IPS-18c (cell line): ENCODE data around the gene PKD1L1.

Source experiments
- H3K4me3 ChIP-seq: 2 replicates; pipeline ENCODE4 v1.7.0; 2013; ENCODE audit warnings: low read depth, mild to moderate bottlenecking, low read length, moderate library complexity; ENCODE audit not compliant: insufficient read depth
- H3K9me3 ChIP-seq: one replicate; pipeline ENCODE4 v1.6.1; 2013; ENCODE audit warnings: mild to moderate bottlenecking, low read length, moderate library complexity; ENCODE audit not compliant: control insufficient read depth, insufficient read depth

Gene PKD1L1

DNA sequence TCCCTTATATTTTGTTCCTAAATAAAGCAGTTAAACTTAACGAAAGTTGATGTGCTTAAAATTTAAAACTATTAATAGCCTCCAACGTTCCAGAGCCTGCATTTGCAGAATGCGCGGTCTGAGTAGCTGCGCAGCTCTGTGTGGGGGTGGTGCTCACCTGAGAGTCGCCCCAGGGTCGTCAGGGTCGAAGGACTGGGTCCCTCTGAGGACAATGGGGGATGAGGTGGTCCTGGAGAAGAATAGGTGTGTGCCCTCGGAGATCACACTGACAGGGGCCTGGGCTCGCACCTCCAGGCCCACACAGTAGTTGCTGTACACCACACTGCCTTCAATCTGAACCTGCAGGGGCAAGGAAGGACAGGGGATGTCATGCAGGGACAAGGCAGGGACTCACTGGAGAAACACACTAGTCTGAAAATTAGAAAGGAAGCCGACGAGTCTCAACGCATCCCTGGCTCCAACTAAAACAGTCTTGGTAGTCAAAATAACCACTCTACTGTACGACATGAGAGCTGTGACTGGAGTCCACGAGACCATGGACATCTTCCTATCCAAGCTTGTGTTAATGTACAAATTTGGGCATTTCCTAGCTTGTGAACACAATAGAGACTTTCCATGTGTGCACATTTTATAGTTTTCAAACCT, 54.4 kb downstream of the PKD1L1 start:
- no peak overlapping the region for H3K4me3 ChIP-seq

GRCh38 chr7:47893238-47893637, 55.0 kb downstream of the PKD1L1 start:
- Histone ChIP-seq H3K4me3 (no peak overlapping the region), H3K9me3 (no peaks in the 10 kb centered on the region)

More for the DNA sequence above, 54.4 kb downstream of the PKD1L1 start:
- H3K9me3 ChIP-seq = no peaks in the 10 kb centered on the region

- Histone ChIP-seq H3K9me3 (no peaks in the 10 kb centered on the region), H3K4me3 (no peak overlapping the region)
These were observed 57.7 kb downstream of the PKD1L1 start for GRCh38 chr7:47890606-47891005.

DNA sequence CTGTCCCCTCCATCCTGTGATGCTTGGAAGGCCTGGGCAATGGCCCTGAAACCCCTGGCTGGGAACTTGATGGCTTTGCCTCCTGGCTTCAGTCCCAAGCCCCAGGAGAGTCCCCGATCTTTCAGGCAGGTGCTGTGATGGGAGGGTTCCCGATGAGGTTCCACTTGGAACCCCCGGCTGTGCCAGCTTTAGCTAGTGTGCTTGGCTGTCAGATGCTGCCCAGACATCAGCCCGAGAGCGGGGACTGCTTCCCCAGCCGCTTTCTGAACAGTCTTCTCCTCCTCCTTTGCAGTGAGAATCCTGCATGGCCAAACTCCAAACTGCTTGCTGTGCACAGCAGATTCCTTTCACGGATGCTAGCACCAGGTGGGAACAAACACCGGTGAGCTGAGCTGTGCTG, 58.1 kb downstream of the PKD1L1 start:
- Histone ChIP-seq H3K4me3 (no peak overlapping the region), H3K9me3 (no peaks in the 10 kb centered on the region)

DNA sequence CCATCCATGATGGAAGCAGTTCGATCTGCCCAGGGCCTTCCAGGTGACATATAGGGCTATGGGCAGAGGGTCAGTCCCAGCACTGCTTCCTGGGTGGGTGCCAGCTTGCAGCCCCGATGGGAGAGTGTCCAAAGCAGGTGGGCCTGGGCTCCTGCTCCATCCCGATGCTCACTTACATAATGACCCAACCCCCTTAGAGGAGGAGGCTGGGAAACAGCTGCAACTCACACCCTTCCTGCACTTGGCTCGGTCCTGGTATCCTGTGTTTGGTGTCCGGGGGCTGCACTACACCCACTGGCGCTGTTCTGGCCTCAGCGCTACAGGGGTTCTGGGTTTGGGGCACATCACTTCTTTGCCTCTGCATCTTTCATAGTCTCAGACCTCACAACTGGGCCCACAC, 58.5 kb downstream of the PKD1L1 start:
- Histone ChIP-seq H3K4me3 (no peak overlapping the region), H3K9me3 (no peaks in the 10 kb centered on the region)

DNA sequence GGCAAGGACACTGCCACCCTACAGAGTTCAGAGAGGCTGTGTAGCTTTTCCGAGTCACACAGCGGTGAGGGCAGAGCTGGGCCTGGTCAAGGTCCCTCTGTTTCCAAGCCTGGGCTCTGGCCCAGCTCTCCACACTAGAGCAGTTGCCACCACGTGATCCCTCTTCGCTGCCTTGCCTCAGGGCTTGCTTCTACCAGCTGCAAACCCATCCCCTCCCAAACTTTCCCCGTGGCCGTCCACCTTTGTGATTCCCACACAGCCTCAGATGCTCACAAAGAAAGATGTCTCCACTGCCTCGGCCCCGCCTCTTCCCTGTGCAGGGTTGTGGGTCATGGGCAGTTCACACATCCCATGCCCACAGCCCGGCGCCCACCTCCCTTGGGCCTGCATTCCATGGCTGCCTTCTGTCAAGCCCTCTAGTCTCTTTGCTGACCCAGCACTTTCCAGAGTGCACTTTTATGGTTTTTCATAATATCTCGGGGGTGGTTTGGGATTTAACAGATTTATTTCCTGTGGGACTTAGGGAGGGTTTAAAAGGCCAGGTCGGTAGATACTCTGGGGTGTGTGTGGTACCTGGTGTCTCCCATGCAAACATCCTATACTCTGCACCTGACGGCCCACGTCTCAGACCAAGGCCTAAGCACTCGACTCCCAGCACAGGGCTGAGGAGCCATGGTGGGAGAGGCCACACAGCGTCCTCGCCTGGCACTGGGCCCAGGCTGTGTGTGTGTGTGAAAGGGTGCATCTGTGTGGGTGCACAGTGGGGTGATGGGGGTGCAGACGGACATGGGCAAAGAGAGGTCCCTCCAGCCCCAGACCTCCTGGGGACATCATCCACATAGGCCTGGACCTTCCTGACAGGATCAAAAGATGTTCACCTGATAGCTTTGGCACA, 59.6 kb downstream of the PKD1L1 start:
- Histone ChIP-seq H3K9me3 (no peaks in the 10 kb centered on the region), H3K4me3 (no peak overlapping the region)

DNA sequence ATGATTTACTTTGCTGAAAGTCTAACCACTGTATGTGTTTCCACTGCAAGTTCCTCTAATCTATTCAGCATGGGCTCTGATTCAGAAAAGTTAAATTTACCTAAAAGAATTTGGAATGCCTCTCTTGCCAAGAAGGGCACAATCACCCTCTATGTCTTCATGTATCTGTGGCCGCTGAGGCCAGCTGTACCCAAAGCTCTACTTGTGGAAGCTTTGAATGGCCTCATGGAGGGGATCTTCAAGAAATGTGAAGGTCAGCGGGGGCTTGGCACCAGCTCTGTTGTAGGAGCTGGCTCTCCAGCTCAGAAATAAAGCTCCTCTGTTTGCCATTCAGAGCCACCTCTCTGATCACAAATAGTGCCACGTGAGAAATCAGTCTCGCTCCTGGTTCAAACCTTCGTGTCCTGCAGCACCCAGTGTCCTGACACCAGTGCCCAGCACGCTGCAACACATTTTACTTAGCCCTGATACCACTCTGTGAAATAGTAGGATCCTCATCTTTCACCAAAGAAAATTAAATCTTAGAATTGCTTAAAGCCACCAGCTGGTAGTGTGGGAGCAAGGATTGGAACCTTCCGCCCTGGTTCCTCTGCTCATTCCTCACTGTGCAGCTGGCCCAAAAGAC, 61.1 kb downstream of the PKD1L1 start:
- H3K4me3 ChIP-seq = no peak overlapping the region
- H3K9me3 ChIP-seq = no peaks in the 10 kb centered on the region

DNA sequence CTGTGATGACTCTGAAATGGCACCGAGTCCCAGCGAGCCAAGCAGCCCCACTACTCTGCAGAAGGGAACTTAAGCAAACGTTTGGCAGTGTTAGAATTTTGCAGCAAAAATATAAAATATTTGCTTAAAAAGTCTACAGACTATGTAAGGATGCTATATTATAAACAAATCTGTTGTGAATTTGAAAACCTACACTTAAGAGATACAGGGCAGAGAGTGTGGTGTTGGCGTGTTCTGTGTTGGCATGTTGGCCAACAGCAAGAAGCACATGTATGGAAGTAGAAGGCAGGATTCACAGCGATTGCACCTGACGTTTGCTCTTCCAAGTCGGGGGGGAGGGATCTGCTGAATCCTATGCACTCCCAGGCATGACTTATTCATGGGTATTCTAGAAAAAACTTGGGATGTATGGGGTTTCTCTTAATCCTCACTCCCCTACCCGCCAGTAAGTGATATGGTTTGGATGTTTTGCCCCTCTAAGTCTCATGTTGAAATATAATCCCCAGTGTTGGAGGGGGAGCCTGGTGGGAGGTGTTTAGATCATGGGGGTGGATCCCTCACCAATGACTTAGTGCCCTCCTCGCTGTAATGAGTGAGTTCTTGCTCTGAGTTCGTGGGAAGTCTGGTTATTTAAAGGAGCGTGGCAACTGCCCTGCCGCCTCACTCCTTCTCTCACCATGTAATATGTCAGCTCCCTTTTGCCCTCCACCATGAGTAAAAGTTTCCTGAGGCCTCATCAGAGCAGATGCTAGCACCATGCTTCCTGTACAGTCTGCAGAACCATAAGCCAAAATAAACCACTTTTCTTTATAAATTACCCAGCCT, 62.1 kb downstream of the PKD1L1 start:
- H3K9me3 ChIP-seq = no peaks in the 10 kb centered on the region
- H3K4me3 ChIP-seq = no peak overlapping the region

GRCh38 chr7:47885309-47885986, 62.8 kb downstream of the PKD1L1 start:
- Histone ChIP-seq H3K4me3 (no peak overlapping the region), H3K9me3 (no peaks in the 10 kb centered on the region)

GRCh38 chr7:47884675-47885074, 63.6 kb downstream of the PKD1L1 start:
- H3K4me3 ChIP-seq = no peak overlapping the region
- H3K9me3 ChIP-seq = no peaks in the 10 kb centered on the region

DNA sequence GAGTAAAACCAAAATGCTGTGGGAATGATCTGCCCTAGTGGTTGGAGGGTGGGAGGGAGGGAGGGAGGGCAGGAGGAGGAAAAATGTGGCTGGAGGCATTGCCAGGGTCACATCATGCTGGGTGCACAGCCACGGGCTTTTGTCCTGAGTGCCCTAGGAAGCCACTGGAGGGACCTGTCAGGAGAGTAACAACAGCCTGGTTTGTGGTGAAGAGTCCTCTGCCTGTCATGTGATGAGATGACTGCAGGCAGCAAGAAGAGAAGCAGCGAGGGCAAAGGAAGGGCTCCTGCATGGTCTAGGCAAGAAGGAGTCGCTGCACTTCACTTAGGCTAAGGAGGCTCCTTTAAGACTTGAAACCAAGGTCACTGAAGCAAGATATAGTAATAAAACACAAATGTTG, 65.6 kb downstream of the PKD1L1 start:
- no peak overlapping the region for H3K4me3 ChIP-seq
- H3K9me3 ChIP-seq = no peaks in the 10 kb centered on the region

DNA sequence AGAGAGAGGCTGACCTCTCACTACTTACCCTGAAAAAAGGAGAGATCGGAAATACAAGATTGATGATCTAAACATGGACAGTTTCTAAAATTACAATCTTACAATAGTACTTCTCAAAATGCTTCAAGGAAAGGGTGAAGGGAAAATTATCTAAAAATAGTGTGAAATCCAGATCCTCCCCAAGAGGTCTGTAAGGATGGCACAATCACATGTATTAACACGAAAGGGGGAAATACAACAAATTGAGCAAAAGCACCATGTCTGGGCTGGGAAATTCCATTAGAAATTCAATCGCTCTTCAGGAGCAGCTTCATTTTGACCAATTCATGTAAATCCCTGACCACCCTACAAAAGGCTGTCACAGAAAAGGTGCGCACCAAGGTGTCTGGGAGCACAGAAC, 67.0 kb downstream of the PKD1L1 start:
- Histone ChIP-seq H3K9me3 (no peaks in the 10 kb centered on the region), H3K4me3 (no peak overlapping the region)

GRCh38 chr7:47878662-47879061, 69.6 kb downstream of the PKD1L1 start:
- no peaks in the 10 kb centered on the region for H3K9me3 ChIP-seq
- H3K4me3 ChIP-seq = no peak overlapping the region

GRCh38 chr7:47877336-47877735, 70.9 kb downstream of the PKD1L1 start:
- Histone ChIP-seq H3K9me3 (no peaks in the 10 kb centered on the region), H3K4me3 (no peak overlapping the region)

GRCh38 chr7:47875998-47876744, 72.1 kb downstream of the PKD1L1 start:
- Histone ChIP-seq H3K9me3 (no peaks in the 10 kb centered on the region), H3K4me3 (no peak overlapping the region)

GRCh38 chr7:47875406-47875805, 72.9 kb downstream of the PKD1L1 start:
- H3K9me3 ChIP-seq = no peaks in the 10 kb centered on the region
- H3K4me3 ChIP-seq = no peak overlapping the region
